HT-29 (cell line): Measurements from ENCODE around the gene FUT4. TPM values are rescaled to one million over a fixed set of nuclear protein-coding genes. Genes with fewer than 3 reads are reported as not detected.
"Not testable (repeated sequence)": the region's sequence is repeated elsewhere in the genome, so short reads cannot be mapped to it uniquely, and the experiment has no call there.

ENCODE experiments used
- DNase-seq: peaks from one replicate; pipeline ENCODE4 v3.0.0-alpha.2; 2015; ENCODE audit warnings: low spot score
- total RNA-seq: library from RNA; depleted of rRNA; stranded (reverse); fragments of >200 nt; shearing (Covaris generic); gene quantifications from 2 replicates; pipeline ENCODE4 v1.2.3, GENCODE V29; 2014

FUT4 gene
- total RNA-seq, 1 experiment from 2014 or later: 55.1 TPM

DNA sequence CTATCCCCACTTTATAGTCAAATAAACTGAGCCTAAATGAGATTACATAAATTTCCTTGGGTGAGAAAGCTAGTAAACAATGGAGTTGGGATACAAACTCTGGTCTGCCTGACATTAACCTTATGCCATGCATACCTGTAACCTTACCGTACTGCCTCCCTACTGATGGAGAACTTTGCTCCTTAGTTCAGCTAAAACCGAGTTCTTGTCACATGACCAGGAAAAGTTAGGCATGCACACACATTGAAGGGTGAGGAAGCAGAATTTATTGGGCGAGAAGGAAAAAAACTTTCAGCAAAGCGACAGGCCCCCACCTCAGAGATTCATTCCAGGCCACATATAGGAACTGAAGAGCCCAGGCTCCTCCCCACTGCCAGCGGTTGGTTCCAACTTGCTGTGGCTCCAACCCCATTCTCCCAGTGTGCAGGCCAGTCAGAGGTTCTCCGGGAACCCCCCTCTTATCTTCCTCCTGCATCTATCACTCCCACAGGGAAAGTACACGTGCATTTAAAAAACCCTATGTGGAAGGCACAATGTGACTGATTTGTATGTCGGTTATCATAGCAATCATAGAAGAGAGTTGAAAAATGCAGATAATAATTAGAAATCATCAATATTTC is 20.2 kb downstream of the FUT4 start:
- DNase-seq: no peak

DNA sequence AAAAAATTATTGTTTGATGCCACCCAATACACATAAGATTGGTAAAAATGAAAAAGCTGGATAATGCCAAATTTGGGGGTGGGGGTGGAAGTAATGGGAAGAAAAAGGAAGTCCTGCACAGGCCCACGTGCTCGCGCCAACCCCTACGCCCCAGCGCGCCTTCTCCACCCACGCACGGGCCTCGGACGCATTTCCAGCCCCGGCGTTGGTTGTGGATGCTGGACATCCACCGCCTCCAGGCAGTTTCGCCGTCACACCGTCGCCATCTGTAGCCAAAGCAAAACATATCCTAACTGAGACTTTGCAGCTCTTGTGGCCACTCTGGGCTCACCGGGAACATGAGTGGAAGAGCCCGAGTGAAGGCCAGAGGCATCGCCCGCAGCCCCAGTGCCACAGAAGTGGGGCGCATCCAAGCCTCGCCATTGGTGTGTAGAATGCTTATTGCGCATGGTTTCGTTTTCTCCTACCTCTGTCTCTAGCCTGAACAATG is 23.5 kb downstream of the FUT4 start, which contains the start of gene PIWIL4:
Gene PIWIL4 (plus strand): TSS at position 188 of the 490 bp plus-strand sequence. CDS start 151 bp downstream, at position 339.
- DNase-seq: no peak

DNA sequence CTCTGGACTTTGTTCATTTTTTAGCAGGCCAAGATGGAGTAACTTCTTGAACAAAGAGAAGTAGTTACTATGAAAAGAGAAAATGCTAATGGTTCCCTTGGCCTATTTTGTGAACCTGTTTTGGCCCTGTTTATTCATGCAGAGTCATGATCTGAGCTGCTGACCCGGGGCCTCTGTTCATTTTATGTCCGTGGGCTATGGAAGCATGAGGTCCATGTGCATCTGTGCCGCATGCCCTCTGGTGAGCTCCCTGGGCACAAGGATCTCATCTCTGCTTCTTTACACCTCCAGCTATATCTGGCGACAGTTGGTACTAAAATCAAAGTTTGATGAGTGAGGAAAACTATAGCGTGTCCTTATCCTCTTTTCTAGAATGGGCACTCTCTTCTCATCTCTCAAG is 24.5 kb downstream of the FUT4 start:
- DNase-seq: no peak

DNA sequence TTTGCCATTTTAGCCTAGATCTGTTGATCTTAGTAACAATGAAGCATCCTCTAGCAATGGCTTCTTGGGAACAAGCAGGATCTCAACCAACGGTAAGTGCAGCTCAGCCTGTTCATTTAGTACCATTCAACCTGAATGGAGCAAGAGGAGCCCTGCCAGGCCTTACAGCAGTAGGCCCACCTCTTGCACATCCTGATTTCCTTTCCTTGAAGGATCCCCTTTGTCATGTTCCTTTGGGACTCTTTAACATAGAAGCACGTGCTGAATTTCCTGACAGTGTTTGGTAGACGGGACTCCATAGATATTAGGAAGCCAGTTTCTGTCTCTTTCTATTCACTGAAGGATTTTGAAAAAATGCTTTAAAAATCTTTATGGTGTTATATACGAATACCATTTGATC is 25.0 kb downstream of the FUT4 start:
- no peak for DNase-seq

DNA sequence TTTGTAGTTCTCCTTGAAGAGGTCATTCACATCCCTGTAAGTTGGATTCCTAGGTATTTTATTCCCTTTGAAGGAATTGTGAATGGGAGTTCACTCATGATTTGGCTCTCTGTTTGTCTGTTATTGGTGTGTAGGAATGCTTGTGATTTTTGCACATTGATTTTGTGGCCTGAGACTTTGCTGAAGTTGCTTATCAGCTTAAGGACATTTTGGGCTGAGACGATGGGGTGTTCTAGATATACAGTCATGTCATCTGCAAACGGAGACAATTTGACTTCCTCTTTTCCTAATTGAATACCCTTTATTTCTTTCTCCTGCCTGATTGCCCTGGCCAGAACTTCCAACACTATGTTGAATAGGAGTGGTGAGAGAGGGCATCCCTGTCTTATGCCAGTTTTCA is 29.3 kb downstream of the FUT4 start:
- not testable (repeated sequence) for DNase-seq

DNA sequence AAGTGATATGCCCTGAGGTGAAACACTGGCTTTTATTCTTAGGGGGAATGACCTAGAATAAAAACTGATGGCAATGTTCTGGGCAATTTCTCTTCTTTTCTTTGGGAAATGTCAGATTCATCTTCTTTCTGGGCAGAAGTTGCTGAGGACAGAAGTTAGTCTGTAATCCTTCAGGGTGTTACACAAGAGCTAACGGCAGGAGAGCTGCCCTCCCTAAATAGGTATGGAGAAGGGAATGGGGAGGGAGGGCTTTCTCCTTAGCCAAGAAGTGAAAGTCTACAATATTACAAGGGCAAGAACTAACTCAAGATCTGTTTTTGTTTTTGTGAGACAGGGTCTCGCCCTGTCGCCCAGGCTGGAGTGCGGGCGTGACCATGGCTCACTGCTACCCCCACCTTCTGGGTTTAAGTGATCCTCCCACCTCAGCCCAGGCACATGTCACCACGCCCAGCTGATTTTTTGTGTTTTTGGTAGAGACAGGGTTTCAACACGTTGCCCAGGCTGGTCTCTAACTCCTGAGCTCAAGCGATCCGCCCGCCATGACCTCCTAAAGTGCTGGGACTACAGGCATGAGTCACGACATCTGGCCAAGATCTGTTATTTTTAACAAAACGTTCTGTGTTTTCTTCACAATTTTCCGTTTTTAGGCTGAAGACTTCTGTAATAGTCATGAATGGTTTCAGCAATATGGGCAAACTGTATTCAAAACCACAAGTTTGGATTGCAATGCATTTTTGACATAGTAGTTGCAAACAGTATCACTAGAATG is 30.7 kb downstream of the FUT4 start:
- DNase-seq: no peak

DNA sequence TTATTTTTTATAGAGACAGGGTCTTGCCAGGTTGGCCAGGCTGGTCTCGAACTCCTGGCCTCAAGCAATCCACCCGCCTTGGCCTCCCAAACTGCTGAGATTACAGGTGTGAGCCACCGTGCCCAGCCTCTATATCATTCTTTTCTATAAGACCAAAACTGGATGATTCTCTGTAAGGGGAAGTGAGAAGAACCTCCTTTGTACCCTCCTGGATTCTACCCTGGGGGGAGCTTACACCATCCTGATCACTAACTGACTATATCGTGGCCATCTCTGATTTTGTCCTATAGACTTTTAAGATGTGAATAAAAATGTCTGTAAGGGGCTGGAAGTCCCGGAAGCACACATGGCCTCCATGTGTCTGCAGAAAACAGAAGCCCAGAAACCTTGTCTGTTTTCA is 32.6 kb downstream of the FUT4 start:
- no peak for DNase-seq

DNA sequence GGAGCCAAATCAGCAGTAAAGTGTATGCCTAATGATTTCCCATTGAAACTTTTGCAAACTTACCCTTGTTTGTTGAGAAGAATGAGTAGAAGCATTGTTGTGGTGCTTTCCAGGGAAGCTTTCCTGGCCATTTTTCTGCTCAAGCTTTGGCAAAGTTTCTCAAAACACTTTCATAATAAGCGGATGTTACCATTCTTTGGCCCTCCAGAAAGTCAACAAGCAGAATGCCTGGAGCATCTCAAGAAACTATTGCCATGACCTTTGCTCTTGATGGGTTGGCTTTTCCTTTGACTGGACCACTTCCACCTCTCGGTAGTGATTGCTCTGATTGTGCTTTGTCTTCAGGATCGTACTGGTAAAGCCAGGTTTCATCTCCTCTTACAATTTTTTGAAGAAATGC is 34.1 kb downstream of the FUT4 start:
- DNase-seq: no peak

DNA sequence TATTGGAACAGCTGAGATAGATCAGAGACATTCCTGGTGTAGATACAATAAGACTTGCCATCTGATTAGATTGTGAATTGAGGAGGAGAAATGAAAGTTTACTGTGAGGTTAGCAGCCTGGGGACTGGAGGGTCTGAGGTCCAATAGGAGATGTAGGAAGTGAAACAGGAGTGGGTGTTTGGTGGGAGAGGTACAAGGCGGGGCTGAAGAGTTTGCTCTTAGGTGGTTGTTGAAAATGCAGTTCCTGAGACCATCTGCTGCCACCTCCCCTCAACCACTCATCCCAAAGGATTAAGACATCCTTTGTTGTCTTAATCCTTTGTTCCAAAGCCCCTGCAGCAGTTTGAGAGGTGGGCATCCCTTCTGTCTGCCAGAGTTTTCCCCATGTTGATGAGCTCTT is 38.2 kb downstream of the FUT4 start:
- DNase-seq: no peak

DNA sequence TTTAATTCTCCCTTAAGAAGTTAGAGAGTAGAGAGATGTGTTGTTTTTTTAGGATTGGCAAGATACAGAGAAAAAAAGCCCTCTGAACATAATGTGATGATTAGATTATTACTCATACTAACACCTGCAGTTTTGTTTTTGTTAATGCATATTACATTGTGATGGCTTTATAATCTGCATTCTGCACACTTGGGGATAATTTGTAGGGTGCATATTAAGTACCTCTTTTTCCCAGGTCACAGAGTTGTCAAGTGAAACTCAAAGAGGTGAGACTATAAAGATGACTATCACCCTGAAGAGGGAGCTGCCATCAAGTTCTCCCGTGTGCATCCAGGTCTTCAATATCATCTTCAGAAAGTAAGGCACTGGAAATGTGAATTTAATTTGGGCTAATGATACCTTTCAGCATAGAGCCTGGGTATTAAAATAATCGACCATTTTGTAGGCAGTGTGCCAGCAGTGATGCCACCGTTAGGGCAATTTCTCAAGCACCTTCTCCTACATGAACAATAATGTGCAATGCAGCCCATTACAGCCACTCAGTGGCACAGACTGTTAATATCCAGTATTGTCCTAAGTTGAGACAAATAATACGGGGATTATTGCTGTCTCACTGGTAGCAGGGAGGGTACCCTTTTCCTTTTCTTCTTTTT is 39.6 kb downstream of the FUT4 start:
- no peak for DNase-seq

DNA sequence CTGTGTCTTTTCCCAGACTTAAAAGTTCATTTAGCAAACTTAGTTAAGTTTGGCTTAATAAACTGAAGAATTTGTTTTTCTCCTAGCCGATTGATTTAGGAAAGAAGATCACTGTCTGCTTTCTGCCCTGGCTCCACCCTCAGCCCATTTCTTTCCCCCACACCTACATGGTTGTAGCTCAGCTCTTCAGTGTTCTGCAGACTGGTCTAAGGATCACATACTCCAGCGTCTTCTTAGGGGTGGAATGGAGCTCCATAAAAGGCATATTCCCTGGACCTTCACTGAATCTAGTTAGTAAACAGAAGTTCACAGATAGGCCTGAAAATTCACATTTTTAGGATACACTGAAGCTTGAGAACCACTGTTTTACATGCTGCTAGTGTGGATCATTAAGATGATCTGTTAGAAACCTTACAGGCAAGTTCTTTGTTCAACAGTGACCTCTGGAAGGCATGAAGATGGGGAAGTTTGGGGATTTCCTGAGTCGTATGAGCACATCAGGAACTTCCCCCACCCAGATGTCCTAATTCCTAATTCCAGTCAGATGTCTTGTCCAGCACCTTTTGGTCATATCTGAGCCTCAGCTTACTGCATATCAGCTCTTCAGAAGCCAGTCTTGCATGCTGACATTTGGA is 40.3 kb downstream of the FUT4 start:
- DNase-seq: no peak

DNA sequence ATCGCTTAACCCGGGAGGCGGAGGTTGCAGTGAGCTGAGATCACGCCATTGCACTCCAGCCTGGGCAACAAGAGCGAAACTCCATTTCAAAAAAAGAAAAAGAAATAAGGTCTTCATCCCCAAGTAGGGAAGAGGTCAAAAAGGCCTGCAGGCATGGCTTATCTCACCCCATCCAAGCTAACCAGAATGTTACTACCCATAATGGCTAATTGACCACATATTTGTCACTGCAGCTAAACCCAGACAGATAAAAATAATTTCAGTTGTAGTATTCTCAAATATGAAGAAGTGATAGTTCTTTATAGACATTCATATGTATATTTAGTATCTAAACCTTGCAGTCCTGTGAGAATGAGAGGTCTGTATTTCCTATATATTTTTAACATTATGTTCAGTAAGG is 41.3 kb downstream of the FUT4 start:
- DNase-seq: no peak

DNA sequence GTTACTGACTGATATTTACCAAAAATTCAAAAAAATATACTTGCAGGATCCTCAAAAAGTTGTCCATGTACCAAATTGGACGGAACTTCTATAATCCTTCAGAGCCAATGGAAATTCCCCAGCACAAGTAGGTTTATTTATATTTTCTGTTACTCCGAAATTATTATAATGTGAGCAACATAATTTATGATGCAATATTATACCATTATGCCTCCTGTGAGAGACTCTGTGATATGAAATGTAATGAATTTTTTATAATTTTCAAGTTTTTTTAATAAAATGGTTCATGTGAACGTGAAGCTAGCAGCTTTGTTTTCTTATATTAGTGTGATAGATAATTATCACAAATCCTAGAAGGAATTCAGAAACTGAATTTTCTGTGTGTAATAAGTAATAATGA is 41.7 kb downstream of the FUT4 start:
- no peak for DNase-seq

DNA sequence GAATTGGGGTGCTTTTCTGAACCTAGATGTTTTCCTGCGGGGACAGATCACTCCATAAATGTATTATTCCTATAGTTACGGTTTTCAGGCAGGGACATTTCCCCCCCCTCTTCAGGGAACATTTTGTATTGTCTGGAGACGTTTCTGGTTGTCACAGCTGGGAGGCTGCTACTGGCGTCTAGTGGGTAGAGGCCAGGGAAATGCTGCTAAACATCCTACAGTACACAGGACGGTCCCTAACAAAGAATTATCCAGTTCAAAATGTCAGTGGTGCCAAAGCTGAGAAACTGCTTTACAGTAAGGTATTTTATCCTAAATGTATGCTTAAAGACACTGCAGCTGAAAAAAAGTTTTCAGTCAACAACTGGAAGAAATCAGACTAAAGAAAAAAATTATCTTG is 42.8 kb downstream of the FUT4 start:
- DNase-seq: no peak

DNA sequence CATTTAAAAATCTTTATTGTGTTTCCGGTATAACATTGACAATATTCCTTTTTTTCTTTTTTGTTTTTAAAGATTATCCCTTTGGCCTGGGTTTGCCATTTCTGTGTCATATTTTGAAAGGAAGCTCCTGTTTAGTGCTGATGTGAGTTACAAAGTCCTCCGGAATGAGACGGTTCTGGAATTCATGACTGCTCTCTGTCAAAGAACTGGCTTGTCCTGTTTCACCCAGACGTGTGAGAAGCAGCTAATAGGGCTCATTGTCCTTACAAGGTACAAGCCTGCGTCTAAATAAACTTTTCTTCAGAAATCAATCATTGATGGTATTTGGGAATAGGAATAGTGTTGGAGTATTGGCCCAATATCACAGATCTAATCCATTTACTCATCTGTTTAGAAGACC is 43.3 kb downstream of the FUT4 start:
- DNase-seq: peak; percentile 36

DNA sequence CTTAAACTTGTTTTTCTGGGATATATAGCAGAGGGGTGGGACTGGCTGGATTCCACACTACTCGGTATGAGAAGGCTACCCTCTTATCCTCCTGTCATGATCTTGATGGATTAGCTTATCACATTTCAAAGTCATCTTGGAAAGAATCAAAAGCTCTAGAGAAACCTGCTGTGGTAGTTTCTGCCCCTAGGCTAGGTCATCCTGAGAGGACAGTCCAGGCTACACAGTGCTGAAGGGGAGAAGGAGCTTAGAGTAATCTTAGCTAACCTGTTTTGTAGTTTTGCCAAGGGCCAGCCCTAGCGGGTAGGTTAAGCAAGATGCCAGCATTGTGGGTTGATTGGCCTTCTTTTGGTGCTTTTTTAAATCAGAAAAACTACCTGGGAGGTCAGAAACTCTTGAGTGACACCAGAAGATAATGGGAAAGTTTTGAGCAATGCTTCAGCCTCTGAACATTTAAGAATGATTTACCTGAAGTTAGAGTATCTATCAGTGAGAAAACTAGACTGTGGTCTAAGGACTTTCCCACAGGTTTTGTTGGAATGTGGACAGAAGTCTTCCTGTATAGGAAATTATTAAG is 44.7 kb downstream of the FUT4 start:
- DNase-seq: no peak

DNA sequence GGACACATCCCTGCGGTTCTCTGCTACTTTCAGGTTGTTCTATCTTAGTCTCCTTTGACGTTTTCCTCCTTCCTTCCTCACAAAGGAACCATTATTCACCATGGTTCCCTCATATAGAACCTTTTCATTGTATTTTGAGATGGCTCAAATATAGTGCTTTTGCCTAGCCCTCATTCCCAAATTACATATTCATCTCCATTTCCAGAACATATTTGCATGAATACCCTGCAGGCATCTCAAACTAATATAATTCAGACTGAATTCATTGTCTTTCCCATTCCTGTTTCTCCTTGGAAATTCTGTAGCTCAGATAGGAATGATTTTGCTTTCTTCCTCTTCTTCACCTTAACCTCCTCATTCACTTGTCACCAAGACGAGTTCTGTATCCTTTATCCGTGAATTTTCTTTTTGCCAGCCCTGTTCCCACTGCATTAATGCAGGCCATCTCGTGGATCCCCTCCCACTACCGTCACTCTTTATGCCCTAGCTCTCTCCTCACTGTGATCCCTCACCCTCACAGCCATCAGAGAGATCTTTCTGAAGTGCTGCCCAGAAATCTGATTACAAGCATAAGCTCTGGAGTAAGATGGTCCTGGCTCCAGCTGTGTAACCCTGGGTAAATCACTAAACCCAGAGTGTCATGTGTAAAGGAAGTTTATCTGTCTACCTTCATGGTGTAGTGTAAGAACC is 46.8 kb downstream of the FUT4 start:
- DNase-seq: no peak

DNA sequence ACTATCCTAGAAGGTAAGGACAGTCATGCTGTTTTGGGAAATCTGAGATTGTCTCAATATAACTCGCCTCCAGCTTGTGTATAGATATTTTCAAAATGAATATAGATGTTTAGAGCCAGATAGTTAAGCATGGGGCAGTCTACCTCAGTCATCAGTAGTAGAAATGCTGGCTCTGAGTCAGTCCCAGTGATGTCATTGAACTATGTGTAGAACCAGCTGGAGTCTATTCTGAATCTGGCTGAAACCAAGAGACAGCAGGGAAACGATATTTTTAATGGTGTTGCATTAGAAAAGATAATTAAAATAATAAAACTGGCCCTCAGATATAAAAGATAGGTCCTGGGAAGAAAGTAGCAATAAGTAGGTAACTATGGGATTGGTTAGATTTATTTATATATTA is 49.3 kb downstream of the FUT4 start:
- DNase-seq: no peak

DNA sequence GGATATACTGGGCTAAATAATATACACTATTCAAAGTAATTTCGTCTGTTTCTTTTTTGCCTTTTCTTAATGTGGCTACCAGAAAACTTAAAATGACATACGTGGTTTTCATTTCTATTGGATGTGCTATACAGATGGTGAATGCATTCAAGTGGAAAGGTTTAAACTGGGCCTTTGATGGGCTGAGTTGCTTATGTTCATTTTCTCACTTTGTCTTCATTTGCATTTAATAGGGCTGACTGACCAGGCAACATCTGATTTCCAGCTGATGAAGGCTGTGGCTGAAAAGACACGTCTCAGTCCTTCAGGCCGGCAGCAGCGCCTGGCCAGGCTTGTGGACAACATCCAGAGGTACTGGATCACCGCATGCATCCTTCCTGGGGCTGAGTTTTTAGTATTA is 51.4 kb downstream of the FUT4 start:
- no peak for DNase-seq

DNA sequence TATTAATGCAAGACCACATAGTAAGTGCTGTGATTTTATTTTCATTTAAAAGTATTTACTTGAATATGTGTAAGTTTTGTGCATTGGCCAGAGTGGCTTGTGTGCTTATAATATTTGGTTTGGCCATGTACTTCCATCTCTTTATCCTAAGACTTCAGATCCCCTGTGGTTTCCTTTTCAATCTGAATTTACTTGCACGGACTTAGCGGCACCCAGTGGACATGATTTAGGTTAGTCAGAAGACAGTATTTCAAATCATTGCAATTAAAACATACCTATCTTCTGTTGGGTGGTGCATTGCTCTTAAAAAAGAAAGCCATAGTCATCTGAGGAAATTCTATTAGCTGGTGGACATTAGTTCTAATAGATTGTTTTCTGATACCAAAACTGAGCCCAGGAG is 54.2 kb downstream of the FUT4 start:
- peak; percentile 44 for DNase-seq
